Bronchial epithelial cell (primary cell): ENCODE data around the gene CNTN1. TPM values are rescaled to one million over a fixed set of nuclear protein-coding genes. Genes with fewer than 3 reads are reported as not detected.

Experiments used
- DNase-seq: peaks from one replicate; pipeline ENCODE4 v3.0.0-alpha.2; 2010; ENCODE audit warnings: low read depth
- FAIRE-seq: peaks from 2 replicates; lab custom pipeline; 2011; peaks lifted over from hg19 to GRCh38; lab: Jason Lieb, UNC
- H3K27me3 ChIP-seq: 2 replicates; pipeline ENCODE4 v1.5.1; 2011; ENCODE audit warnings: low read length; ENCODE audit not compliant: control insufficient read depth, insufficient read depth
- H3K36me3 ChIP-seq: 2 replicates; pipeline ENCODE4 v1.5.1; 2011; ENCODE audit warnings: low read length; ENCODE audit not compliant: control insufficient read depth, insufficient read depth
- H3K4me3 ChIP-seq: 2 replicates; pipeline ENCODE4 v1.5.1; 2011; ENCODE audit warnings: mild to moderate bottlenecking, low read depth, low read length, control low read depth
- total RNA-seq: library from RNA; depleted of rRNA; stranded (reverse); fragments of >200 nt; gene quantifications from 2 replicates; pipeline ENCODE4 v1.2.1, GENCODE V29; 2014
- TF ChIP-seq, protein P1 (sequence below): IDR thresholded peaks from 2 replicates; pipeline ENCODE4 v1.5.1; 2011; ENCODE audit warnings: mild to moderate bottlenecking, moderate library complexity, low read length, control low read depth, inconsistent platforms; ENCODE audit not compliant: insufficient read depth, severe bottlenecking

Gene CNTN1
- total RNA-seq, 1 donor from 2014 or later = 2.4 TPM

DNA sequence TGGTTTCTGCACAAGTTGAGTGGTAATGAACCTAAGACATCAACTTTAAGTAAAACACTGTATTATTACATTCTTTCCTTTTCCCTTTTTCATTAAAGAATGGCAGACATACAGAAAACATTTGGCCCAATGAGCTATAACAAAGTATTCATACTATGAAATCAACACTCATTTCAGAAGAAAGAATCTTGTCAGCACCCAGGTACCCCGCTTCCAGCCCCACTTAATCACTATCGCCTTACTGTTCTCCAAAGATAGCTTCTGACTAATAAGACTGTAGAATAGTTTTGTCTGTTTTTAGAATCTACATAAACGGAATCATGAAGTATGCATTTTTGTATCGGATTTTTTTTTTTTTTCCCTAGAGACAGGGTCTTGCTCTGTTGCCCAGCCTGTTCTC lies 9.5 kb downstream of the CNTN1 start:
- no peak for DNase-seq
- no peak overlapping the region for H3K4me3 ChIP-seq

DNA sequence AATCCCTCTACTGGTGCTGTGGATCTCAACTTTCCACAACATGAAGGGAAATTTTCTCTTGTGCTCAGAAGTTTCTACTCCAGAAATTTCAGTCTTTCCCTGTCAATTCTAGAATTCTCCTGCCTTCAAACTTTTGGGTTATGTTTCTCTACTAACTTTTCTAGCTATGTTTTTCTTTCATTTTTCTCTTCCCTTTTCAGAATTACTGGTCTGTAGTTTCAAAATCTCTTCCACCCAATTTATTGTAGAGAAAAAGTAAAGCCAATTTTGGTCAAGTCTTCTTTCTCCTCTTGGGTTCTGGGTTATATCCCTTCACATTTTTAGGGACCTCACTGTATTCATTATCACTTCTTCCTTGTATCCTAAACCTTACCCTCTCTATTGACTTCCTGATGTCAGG lies 18.9 kb downstream of the CNTN1 start:
- no peak overlapping the region for H3K4me3 ChIP-seq

More for the DNA sequence above, 9.5 kb downstream of the CNTN1 start:
- TF ChIP-seq, protein P1, sequence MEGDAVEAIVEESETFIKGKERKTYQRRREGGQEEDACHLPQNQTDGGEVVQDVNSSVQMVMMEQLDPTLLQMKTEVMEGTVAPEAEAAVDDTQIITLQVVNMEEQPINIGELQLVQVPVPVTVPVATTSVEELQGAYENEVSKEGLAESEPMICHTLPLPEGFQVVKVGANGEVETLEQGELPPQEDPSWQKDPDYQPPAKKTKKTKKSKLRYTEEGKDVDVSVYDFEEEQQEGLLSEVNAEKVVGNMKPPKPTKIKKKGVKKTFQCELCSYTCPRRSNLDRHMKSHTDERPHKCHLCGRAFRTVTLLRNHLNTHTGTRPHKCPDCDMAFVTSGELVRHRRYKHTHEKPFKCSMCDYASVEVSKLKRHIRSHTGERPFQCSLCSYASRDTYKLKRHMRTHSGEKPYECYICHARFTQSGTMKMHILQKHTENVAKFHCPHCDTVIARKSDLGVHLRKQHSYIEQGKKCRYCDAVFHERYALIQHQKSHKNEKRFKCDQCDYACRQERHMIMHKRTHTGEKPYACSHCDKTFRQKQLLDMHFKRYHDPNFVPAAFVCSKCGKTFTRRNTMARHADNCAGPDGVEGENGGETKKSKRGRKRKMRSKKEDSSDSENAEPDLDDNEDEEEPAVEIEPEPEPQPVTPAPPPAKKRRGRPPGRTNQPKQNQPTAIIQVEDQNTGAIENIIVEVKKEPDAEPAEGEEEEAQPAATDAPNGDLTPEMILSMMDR = no peak
- no peaks in the 10 kb centered on the region for H3K36me3 ChIP-seq
- H3K27me3 ChIP-seq = no peaks in the 10 kb centered on the region
- no peak for FAIRE-seq

DNA sequence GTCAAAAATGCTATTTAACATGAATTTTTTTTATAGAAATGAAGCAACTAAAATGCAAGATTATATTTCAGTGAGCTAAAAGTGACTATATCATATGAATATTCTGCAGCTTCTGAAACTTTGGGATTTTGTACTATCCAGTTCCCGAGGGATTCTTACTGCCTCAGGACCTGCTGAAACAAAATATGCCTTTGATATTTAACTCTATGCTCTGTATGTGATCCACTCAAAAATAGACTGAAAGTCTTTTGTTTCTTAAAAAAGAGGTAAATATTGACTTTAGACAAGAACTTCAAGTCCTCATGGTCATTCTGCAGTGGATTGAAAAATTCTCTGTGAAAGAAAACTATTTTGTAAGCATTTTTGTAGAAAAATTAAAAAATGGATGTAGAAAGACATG lies 22.4 kb downstream of the CNTN1 start:
- no peak for FAIRE-seq
- TF ChIP-seq, protein P1 = no peak

More for the DNA sequence above, 18.9 kb downstream of the CNTN1 start:
- FAIRE-seq (no peak), DNase-seq (no peak)
- TF ChIP-seq, protein P1 = no peak
- no peaks in the 10 kb centered on the region for H3K36me3 ChIP-seq
- no peaks in the 10 kb centered on the region for H3K27me3 ChIP-seq

DNA sequence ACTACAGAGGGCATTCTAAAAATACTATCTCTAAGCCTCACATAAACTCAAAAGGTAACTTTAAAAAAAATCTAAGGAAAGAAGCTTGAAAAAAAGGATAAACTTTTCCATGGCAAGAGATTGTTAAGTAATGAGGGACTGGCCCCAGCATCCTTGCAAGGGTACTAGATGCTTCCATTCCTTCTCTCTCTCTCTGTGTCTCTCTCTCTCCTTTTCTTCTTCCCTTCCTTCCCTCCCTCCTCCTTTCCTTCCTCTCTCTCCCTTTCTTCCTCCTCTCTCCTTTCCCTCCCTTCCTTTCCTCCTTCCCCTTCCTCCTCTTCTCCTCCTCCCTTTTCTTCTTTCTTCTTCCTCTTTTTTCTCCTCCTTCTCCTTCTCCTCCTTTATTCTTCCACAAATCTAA lies 23.8 kb downstream of the CNTN1 start:
- H3K4me3 ChIP-seq = no peak overlapping the region
- DNase-seq (no peak), FAIRE-seq (no peak)
- no peaks in the 10 kb centered on the region for H3K36me3 ChIP-seq
- TF ChIP-seq, protein P1 = no peak
- H3K27me3 ChIP-seq = no peaks in the 10 kb centered on the region

More for the DNA sequence above, 22.4 kb downstream of the CNTN1 start:
- Histone ChIP-seq H3K36me3 (no peaks in the 10 kb centered on the region), H3K27me3 (no peaks in the 10 kb centered on the region), H3K4me3 (no peak overlapping the region)
- DNase-seq = no peak

DNA sequence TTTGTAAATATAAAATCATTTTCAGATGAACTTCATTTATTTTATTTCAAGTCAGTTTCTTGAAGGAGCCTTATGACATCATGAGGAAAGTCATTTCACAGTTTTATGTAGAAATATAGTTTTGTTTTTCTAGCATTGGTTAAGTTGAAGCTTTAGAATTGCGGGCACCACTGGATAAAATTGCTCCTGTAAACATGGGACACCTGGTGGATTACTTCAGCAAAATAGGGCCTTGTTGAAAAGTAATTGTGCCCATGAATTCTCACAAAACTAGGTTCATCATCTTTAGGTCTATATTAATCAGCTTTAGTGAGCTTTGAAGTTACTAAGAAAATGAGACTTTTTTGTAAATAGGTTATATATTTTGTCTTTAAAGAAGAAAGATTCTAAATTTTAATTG lies 25.3 kb downstream of the CNTN1 start:
- Histone ChIP-seq H3K36me3 (no peaks in the 10 kb centered on the region), H3K27me3 (no peaks in the 10 kb centered on the region), H3K4me3 (no peak overlapping the region)
- FAIRE-seq = no peak
- no peak for DNase-seq
- TF ChIP-seq, protein P1 = no peak

DNA sequence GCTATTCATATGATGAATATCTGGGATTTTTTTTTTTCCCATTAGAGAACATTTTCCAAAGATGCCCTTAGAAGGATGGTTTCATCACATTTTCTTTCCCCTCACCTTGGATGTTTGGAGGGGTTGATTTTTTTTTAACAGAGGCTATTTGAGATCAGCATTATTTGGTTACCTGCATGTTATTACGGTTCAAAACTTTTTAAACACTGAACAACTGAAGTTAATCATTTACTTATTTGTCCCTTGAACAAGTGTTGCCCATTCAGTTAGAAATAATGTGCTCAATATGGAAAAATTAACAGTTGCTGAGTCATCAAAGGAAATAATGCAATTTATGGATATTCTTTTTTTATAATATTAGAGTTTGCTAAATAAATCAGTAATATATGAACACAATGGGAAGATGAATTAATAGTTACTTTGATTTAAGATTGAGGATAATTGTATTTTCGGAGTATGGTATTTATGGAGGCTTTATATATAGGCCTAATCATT lies 26.7 kb downstream of the CNTN1 start:
- no peaks in the 10 kb centered on the region for H3K36me3 ChIP-seq
- DNase-seq = no peak
- no peak for FAIRE-seq
- no peaks in the 10 kb centered on the region for H3K27me3 ChIP-seq
- H3K4me3 ChIP-seq = no peak overlapping the region
- TF ChIP-seq, protein P1 = no peak
